ENCODE measurements around the gene NR3C1. TPM values are rescaled to one million over a fixed set of nuclear protein-coding genes. Genes with fewer than 3 reads are reported as not detected.

NR3C1 gene
- total and polyA plus RNA-seq, 9 donors, result 39.8 to 73.7 (median 58.8) TPM

- Histone ChIP-seq H3K9me3 (replicated peaks; ENCODE audit: control insufficient read depth, low read depth, low read length) (no peaks in the 10 kb centered on the region), H3K36me3 (ENCODE audit: control insufficient read depth, insufficient read depth, low read length) (no peaks in the 10 kb centered on the region), H3K4me1 (ENCODE audit: control insufficient read depth, insufficient read depth, low read length) (peaks cover 35% of the 10 kb centered on the region), H3K27me3 (ENCODE audit: control insufficient read depth, insufficient read depth, low read length) (no peaks in the 10 kb centered on the region), H3K4me3 (ENCODE audit: low read length) (no peak overlapping the region), H3K27ac (ENCODE audit: low read length) (no peak overlapping the region)
- DNase-seq, result no peak
- WGBS (ENCODE audit: insufficient coverage), result 59% methylated on average over 3 of the region's 6 CpGs
These were observed 172.8 kb downstream of the NR3C1 start for GRCh38 chr5:143230676-143230996.

GRCh38 chr5:143229896-143230675, 173.4 kb downstream of the NR3C1 start:
- Histone ChIP-seq H3K4me1 (ENCODE audit: control insufficient read depth, insufficient read depth, low read length) (peaks cover 35% of the 10 kb centered on the region), H3K27ac (ENCODE audit: low read length) (no peak overlapping the region), H3K9me3 (replicated peaks; ENCODE audit: control insufficient read depth, low read depth, low read length) (no peaks in the 10 kb centered on the region), H3K36me3 (ENCODE audit: control insufficient read depth, insufficient read depth, low read length) (no peaks in the 10 kb centered on the region), H3K27me3 (ENCODE audit: control insufficient read depth, insufficient read depth, low read length) (no peaks in the 10 kb centered on the region), H3K4me3 (ENCODE audit: low read length) (no peak overlapping the region)
- DNase-seq, result no peak
- WGBS (ENCODE audit: insufficient coverage), result 26% methylated on average over 3 of the region's 10 CpGs

- no peaks in the 10 kb centered on the region for H3K9me3 ChIP-seq (replicated peaks; ENCODE audit: control insufficient read depth, low read depth, low read length)
- no peak overlapping the region for H3K4me3 ChIP-seq (ENCODE audit: low read length)
- no peaks in the 10 kb centered on the region for H3K27me3 ChIP-seq (ENCODE audit: control insufficient read depth, insufficient read depth, low read length)
- WGBS (ENCODE audit: insufficient coverage), result 56% methylated on average over 5 of the region's 8 CpGs
- DNase-seq, result no peak
- peaks cover 35% of the 10 kb centered on the region for H3K4me1 ChIP-seq (ENCODE audit: control insufficient read depth, insufficient read depth, low read length)
- H3K36me3 ChIP-seq (ENCODE audit: control insufficient read depth, insufficient read depth, low read length), result no peaks in the 10 kb centered on the region
- no peak overlapping the region for H3K27ac ChIP-seq (ENCODE audit: low read length)
These were observed 174.0 kb downstream of the NR3C1 start for GRCh38 chr5:143229426-143229895.

- no peaks in the 10 kb centered on the region for H3K9me3 ChIP-seq (replicated peaks; ENCODE audit: control insufficient read depth, low read depth, low read length)
- H3K27me3 ChIP-seq (ENCODE audit: control insufficient read depth, insufficient read depth, low read length), result no peaks in the 10 kb centered on the region
- H3K4me3 ChIP-seq (ENCODE audit: low read length), result no peak overlapping the region
- WGBS (ENCODE audit: insufficient coverage), result 82% methylated on average over 3 of the region's 8 CpGs
- peaks cover 35% of the 10 kb centered on the region for H3K4me1 ChIP-seq (ENCODE audit: control insufficient read depth, insufficient read depth, low read length)
- no peaks in the 10 kb centered on the region for H3K36me3 ChIP-seq (ENCODE audit: control insufficient read depth, insufficient read depth, low read length)
- DNase-seq, result no peak
- no peak overlapping the region for H3K27ac ChIP-seq (ENCODE audit: low read length)
These were observed 174.7 kb downstream of the NR3C1 start for GRCh38 chr5:143228597-143229293.
